Astrocyte (in vitro differentiated cells and primary cell): ENCODE data around the gene SPSB3.
"Not testable (repeated sequence)": the region's sequence is repeated elsewhere in the genome, so short reads cannot be mapped to it uniquely, and the experiment has no call there.

ENCODE experiments used
- CTCF ChIP-seq: IDR thresholded peaks from 2 replicates; pipeline ENCODE4 v1.5.1; 2011; ENCODE audit warnings: low read depth, mild to moderate bottlenecking, inconsistent platforms, low read length, moderate library complexity; ENCODE audit not compliant: insufficient read depth
- EZH2 ChIP-seq: IDR thresholded peaks from 2 replicates; pipeline ENCODE4 v1.6.1; 2012; ENCODE audit warnings: mild to moderate bottlenecking, low read length, inconsistent platforms; ENCODE audit not compliant: insufficient read depth

DNA sequence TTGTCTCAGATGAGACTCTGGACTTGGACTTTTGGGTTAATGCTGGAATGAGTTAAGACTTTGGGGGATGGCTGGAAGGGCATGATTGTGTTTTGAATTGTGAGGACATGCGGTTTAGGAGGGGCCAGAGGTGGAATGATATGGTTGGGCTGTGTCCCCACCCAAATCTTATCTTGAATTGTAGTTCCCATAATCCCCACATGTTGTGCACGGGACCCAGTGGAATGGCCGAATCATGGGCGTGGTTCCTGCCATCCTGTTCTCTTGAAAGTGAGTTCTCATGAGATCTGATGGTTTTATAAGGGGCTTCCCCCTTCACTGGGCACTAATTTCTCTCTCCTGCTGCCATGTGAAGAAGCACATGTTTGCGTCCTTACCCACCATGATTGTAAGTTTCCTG, 16.9 kb upstream of the SPSB3 start:
- TF ChIP-seq CTCF, EZH2: not testable (repeated sequence)
